GM18951 (cell line): Measurements from ENCODE around the gene AIF1L.

ENCODE experiments used
- POLR2A ChIP-seq: IDR thresholded peaks from 4 replicates; pipeline ENCODE4 v1.6.1; 2011; ENCODE audit warnings: mild to moderate bottlenecking; ENCODE audit not compliant: insufficient read length, insufficient read depth; ENCODE audit errors: extremely low read depth
- in situ Hi-C: fragments of 300-500 bp; cut with MboI; formaldehyde crosslinking; loops from one replicate; pipeline ENCODE4 v1.12.0; 2022; ENCODE audit warnings: low sequenced_read_pairs, mixed read lengths, inconsistent platforms; ENCODE audit not compliant: unreplicated experiment

AIF1L gene

DNA sequence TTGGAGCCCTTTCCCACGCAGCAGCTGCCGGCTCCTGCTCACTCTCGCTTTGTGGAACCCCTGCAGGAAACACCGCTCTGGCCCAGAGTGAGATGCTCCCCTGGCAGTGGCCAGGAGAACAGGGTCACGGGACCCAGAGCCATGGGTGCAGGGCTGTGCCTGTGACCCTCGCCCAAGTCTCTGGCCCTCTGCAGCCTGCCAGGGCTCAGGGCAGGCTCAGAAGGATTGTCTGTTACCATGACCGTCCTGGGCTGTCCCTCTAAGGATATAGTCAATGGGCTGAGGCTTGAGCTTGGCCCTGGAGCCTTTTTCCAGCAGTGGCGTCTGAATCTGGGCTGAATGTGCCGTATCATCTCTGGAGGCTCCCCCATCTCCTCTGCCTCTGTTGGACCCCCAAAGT, 28.7 kb upstream of the AIF1L start:
- in situ Hi-C loops: loop anchor here (10.0 kb wide), 1 partner anchor 267 kb away; no protein-coding TSS in a partner anchor
- no peak for TF ChIP-seq POLR2A

DNA sequence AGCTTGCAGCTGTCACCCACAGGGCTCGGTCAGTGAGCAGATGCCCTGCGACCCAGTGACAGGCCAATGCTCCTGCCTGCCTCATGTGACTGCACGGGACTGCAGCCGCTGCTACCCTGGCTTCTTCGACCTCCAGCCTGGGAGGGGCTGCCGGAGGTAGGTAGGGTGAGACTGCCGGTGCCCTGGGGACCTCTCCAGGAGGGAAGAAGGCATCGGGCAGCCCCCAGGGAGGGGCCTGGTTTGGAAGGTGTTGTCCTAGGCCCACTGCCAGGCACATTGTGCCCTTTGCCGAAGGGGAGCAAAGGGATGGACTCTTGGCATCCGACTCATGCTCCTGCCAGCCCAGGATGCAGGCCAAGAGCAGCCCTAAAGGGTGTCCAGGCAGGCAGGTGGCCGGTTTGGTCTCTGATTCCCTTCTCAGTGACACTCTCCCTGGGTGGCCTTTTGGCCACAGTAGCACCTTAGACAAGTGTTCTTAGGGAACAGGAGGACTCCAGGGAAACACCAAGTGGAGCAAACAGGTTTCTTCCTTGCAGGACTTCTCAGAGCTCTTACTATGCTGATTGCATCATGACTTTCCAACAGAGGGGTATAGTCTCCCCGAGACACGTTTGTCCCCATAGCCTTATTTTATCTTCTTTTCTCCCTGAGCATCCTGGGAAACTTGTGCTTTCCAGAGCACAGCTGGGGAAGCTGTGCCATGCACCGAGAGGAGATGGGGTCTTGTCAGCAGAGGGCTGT, 28.1 kb upstream of the AIF1L start:
- in situ Hi-C loops: loop anchor here (10.0 kb wide), 1 partner anchor 267 kb away; no protein-coding TSS in a partner anchor
- TF ChIP-seq POLR2A: no peak

DNA sequence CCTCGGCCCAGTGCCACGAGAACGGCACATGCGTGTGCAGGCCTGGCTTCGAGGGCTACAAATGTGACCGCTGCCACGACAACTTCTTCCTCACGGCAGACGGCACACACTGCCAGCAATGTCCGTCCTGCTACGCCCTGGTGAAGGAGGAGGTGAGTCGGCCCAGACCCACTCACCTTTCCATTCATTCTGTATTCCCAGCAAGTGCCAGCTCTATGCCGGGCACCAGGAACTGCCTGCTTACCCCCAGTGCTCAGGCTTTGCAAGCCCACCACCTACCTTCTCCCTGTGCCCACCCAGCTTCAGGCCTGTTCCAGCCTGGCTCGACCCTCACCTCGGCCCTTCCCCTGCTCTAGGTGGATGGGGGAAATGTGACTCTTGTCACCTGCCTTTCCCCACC, 26.6 kb upstream of the AIF1L start:
- in situ Hi-C loops: loop anchor here (10.0 kb wide), 1 partner anchor 265 kb away; no protein-coding TSS in a partner anchor
- TF ChIP-seq POLR2A: no peak

DNA sequence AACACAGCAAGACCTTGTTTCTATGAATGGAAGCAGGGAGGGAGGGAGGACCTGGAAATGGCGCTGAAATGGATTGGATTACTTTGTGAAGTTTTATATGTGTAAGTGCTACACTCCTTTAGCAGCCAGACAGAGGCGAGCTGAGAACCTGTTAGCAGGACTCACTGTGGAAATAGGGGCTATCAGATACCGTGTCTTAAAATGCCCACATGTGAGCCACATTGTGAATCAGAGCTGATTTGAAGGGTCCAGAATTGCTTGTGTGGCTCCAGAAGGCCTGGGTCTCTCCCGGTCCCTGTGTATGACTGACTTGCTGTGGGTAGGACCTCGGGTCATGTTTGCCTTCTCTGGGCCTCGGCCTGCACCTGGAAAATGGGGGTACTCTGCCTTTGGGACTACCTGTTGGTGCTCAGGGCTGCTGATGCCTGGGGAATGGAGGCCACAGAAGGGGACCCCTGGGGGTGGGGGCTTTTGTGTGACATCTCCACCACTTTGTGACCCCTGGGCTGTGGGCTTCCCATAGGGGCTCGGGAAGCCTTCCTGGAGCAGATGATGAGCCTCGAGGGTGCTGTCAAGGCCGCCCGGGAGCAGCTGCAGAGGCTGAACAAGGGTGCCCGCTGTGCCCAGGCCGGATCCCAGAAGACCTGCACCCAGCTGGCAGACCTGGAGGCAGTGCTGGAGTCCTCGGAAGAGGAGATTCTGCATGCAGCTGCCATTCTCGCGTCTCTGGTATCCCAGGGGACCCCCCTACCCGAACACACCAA, 24.0 kb upstream of the AIF1L start:
- in situ Hi-C loops: no loop called here
- no peak for TF ChIP-seq POLR2A

DNA sequence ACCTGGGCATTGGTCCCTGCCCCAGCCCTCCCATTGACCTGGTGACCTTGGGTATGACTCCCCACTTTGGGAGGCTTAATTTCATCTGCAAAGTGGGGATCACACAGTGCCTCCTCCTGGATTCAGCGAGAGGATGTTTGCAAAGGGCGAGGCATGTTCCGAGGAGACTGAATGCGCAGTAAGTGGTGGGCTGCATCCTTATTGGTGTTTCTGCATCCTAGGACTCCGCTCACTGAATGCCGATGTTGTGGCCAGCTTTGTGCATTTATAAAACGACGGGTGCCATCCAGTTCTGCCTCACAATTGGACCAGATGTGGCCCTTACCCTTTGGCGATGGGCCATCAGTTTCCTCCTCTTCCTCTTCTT, 23.5 kb upstream of the AIF1L start:
- in situ Hi-C loops: no loop called here
- no peak for TF ChIP-seq POLR2A

DNA sequence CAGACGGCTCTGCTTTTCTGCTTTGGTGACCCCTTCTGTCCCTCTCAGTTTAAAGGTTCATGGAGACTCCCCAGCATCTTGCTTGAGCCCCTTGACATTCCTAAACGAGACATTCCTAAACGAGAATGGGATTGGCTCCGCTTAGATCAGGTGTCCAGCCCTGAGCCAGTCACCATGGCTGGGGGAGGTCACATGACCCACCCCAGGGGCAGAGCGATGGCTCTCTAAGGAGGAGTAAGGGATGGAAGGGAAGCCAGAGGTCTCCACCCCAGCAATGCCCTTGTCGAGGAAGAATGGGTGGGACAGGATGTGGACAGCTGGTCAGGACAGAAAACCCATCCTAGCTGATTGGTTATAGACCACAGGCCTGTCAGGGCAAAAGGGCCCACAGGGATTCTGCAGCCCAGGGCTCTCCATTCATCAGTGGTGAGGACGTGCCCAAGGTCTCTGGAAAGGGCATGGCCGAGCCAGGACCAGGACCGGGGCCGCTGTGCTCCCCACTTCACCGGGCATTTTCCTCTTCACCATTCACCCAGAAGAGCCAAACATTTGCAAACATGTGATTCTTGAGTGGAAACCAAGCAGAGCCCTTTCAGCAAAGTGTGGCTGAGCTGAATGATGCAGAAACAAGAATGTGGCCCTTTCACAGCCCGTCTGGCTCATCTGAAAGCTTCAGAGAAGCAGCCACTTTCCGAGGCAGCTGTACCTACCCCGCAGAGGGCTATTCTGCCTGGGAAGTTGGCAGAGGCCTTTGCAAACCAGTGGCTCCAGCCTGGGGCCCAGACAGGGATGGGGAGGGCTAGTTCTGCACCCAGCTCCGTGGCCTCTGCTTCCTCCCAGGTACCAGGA, 19.8 kb upstream of the AIF1L start:
- in situ Hi-C loops: no loop called here
- no peak for TF ChIP-seq POLR2A

DNA sequence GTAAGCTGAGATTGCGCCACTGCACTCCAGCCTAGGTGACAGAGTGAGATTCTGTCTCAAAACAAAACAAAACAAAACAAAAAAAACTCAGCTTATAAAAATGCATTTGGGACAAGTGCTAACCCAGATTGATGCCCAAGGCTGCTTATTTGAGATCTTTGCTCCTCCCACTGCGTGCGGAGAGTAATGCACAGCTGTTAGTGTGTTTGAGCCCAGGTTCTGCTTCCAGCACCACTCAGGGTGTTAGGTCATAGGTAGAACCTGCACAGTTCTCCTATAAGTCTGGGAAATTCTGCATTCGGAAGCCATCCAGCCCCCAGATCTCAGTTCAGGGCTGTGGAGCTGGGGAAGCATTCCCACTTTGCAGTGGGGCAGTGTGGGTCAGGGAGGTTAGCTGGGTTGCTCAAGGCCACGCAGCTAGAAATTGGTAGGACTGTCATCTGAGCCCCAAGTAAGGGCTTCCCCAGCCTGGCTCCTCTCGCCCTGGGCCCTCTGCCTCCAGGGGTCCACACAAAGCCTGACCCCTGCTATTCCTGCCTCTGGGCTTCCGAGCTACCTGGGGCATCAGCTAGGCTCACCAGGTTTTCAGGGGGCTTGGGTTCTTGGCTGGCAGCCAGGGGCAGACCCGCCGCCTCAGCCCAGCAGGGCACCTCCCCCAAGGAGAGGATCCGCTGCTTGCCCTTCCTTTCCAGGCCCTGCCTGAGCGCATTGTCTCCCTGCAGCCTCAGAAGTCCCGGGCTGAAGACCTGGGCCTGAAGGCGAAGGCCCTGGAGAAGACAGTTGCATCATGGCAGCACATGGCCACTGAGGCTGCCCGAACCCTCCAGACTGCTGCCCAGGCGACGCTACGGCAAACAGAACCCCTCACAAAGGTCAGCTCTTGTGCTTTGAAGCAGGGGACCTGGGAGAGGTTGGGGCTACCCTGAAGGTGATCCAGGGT, 17.6 kb upstream of the AIF1L start:
- no peak for TF ChIP-seq POLR2A
- in situ Hi-C loops: no loop called here

DNA sequence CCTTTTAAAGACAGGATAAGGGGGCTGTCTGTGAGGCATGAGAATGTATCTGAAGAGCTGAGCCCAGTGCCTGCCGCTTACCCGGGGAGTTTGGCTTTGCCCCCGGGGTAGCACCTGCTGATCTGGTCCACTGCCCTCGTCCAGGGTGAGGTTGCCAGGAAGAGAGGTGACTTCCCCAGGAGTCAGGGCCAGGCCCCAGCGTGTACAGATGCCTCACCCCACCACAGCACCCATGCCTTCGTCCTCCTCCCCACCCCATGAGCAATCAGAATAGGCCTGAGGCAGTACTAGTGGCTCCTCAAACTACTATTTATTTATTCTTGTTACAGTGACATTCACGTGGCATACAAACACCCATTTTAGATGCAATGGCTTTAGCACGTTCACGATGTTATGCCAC, 15.7 kb upstream of the AIF1L start:
- in situ Hi-C loops: no loop called here
- TF ChIP-seq POLR2A: no peak

DNA sequence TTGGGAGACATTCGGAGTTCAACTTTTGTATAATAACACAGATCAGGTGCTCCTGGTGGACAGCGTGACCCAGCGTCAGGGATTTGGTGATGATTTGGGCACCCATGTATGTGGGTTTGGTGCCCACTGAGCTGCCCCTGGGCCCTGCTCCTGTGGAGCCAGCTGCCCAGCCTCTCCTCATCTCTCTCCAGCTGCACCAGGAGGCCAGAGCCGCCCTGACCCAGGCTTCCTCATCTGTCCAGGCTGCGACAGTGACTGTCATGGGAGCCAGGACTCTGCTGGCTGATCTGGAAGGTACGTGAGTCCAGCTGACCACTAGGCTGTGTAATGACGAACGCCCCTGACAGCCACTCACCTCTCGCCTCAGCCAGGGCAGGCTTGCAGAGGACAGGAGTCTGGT, 14.5 kb upstream of the AIF1L start:
- in situ Hi-C loops: no loop called here
- TF ChIP-seq POLR2A: no peak

DNA sequence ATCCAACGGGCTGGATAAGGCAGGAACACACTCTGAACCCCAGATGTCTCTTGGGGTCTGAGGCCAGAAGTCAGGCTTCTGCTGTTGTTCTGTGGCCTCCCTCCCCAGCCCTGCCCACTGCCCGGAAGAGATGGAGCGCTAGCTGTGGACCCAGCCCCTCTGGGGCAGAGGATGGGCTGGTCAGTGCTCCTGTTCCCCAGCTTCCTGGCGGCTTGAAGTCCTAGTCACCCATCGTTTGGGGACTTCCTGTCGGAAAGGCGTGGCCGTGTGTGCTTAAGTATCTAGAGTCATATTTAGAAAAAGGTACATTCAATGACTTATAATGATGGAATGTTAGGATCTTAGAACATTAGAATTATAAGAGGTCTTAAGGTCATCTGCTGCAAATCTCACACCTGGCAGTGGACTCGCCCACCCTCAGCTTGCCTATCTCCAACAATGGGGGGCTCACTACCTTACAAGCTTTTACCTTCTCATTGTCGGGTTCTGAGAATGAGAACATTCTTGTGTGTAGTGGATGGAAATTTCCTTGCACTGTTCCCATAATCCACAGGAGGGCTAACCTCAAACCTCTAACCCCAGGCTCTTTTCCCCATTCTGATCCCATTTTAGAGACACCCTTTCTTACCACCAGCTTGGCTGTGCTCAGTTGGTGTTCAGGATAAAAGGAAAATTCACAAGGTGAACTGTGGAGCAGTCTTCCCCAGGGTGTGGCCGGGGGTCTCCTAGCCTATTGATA, 13.4 kb upstream of the AIF1L start:
- in situ Hi-C loops: no loop called here
- no peak for TF ChIP-seq POLR2A

DNA sequence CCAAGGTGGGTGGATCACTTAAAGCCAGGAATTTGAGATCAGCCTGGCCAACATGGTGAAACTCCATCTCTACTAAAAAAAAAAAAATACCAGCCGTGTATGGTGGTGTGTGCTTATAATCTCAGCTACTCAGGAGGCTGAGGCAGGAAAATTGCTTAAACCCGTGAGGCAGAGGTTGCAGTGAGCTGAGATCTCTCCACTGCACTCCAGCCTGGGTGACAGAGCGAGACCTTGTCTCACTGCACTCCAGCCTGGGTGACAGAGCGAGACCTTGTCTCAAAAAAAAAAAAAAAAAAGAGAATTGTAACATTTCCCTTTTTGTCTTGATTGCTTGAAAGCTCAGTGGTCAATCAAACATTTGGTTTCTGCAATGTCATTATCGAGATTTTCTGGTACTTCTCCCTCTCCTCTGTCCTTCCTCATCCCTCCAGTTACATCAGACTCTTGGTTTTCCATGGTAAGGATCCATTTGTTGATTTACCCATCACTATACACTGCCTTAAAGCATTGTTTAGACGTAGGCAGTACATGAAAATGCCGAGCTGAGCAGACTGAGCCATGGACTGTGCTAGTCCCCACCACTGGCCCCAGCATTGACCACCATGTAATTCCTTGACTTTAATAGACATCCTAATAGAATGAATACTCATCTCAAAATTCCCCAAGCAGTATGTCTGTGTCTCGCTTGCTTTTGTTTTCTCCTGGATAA, 11.5 kb upstream of the AIF1L start:
- in situ Hi-C loops: no loop called here
- no peak for TF ChIP-seq POLR2A
